Dendritic cell treated with granulocyte-macrophage colony-stimulating factor and Interleukin-4, amounts not matched to agents 40 ng/mL and 50 ng/mL, for 4 days (primary cell): ENCODE results near the gene RAB20.
"Not testable (repeated sequence)": the region's sequence is repeated elsewhere in the genome, so short reads cannot be mapped to it uniquely, and the experiment has no call there.

ENCODE experiments used
- H3K27ac Mint-ChIP-seq: one replicate; pipeline ENCODE4 v1.8.0; 2022; ENCODE audit warnings: mild to moderate bottlenecking, mixed read lengths
- H3K27me3 Mint-ChIP-seq: one replicate; pipeline ENCODE4 v1.8.0; 2022; ENCODE audit warnings: mild to moderate bottlenecking, mixed read lengths
- H3K36me3 Mint-ChIP-seq: one replicate; pipeline ENCODE4 v1.8.0; 2022; ENCODE audit warnings: low read depth, mixed read lengths
- H3K4me1 Mint-ChIP-seq: one replicate; pipeline ENCODE4 v1.8.0; 2022; ENCODE audit warnings: low read depth, mixed read lengths
- H3K4me3 Mint-ChIP-seq: one replicate; pipeline ENCODE4 v1.8.0; 2022; ENCODE audit warnings: mild to moderate bottlenecking, moderate library complexity, mixed read lengths
- H3K9me3 Mint-ChIP-seq: one replicate; pipeline ENCODE4 v1.8.0; 2022; ENCODE audit warnings: mixed read lengths
- intact Hi-C: fragments of 100-400 bp; cut with micrococcal nuclease; formaldehyde crosslinking; loops from one replicate; pipeline ENCODE4 v1.15.0; 2022

The RAB20 gene, protein sequence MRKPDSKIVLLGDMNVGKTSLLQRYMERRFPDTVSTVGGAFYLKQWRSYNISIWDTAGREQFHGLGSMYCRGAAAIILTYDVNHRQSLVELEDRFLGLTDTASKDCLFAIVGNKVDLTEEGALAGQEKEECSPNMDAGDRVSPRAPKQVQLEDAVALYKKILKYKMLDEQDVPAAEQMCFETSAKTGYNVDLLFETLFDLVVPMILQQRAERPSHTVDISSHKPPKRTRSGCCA

GRCh38 chr13:110561344-110562035, at the start of gene RAB20:
RAB20 (minus strand) TSS chr13:110561722; CDS start chr13:110561519, 203 bp downstream.
- intact Hi-C loops: loop anchor here (2.0 to 5.0 kb wide), 3 partner anchors 39 to 109 kb away; partner anchors contain the start of gene NAXD
- H3K4me3 Mint-ChIP-seq: peak within 1 kb of the TSS; percentile 88
- H3K27me3 Mint-ChIP-seq: peaks cover 3% of the 10 kb centered on the region
- peaks cover 67% of the 10 kb centered on the region for H3K4me1 Mint-ChIP-seq
- peaks cover 48% of the 10 kb centered on the region for H3K36me3 Mint-ChIP-seq
- peaks cover 6% of the 10 kb centered on the region for H3K9me3 Mint-ChIP-seq
- peak within 1 kb of the TSS; percentile 86 for H3K27ac Mint-ChIP-seq

DNA sequence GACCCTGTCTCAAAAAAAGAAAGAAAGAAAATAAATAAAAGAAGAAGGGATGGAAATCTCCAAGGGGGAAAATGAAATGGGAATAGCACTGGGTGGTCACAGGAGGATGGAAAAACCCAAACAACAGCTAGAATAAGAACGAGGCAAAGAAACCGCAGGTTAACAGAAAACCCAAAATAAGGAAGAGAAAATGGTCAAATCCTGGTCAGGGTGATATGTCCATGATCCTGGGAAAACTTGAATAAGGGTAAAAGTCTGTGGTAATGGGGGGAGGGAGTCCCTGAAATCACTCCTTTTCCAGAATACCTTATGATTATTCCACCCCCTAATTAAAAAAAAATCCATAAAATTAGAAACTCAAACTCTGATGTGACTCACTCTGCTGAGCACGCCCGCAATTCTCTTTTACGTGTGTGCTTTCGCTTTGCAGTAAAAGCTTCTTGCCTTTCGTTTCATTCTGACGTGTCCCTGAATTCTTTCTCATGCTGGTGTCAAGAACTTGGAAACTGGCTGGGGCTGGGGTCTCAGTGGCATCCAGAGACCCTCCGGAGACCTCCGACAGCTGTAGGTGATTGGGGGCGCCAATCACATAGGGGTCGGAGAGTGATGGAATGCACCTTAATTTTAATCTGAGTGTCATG, 49.6 kb upstream of the RAB20 start:
- Mint-ChIP-seq H3K4me1 (peaks cover 5% of the 10 kb centered on the region), H3K36me3 (peaks cover 12% of the 10 kb centered on the region), H3K27me3 (peaks cover 8% of the 10 kb centered on the region), H3K4me3 (no peak overlapping the region), H3K9me3 (peaks cover 10% of the 10 kb centered on the region), H3K27ac (no peak overlapping the region)
- intact Hi-C loops: loop anchor here (5.0 kb wide), 1 partner anchor 536 kb away; no protein-coding TSS in a partner anchor

GRCh38 chr13:110607675-110608224, 46.2 kb upstream of the RAB20 start:
- Mint-ChIP-seq H3K9me3 (no peaks in the 10 kb centered on the region), H3K4me3 (no peak overlapping the region), H3K27ac (no peak overlapping the region), H3K27me3 (peaks cover 12% of the 10 kb centered on the region), H3K36me3 (no peaks in the 10 kb centered on the region), H3K4me1 (no peaks in the 10 kb centered on the region)
- intact Hi-C loops: no loop called here

DNA sequence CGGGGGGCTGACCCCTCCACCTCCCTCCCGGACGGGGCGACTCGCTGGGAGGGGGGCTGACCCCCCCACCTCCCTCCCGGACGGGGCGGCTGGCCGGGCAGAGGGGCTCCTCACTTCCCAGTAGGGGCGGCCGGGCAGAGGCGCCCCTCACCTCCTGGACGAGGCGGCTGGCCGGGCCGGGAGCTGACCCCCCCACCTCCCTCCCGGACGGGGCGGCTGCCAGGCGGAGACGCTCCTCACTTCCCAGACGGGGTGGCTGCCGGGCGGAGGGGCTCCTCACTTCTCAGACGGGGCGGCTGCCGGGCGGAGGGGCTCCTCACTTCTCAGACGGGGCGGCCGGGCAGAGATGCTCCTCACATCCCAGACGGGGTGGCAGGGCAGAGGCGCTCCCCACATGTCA, 44.8 kb upstream of the RAB20 start:
- H3K4me3 Mint-ChIP-seq, H3K36me3 Mint-ChIP-seq, H3K9me3 Mint-ChIP-seq, H3K4me1 Mint-ChIP-seq, intact Hi-C loops, H3K27ac Mint-ChIP-seq: not testable (repeated sequence)
- H3K27me3 Mint-ChIP-seq: peaks cover 18% of the 10 kb centered on the region

DNA sequence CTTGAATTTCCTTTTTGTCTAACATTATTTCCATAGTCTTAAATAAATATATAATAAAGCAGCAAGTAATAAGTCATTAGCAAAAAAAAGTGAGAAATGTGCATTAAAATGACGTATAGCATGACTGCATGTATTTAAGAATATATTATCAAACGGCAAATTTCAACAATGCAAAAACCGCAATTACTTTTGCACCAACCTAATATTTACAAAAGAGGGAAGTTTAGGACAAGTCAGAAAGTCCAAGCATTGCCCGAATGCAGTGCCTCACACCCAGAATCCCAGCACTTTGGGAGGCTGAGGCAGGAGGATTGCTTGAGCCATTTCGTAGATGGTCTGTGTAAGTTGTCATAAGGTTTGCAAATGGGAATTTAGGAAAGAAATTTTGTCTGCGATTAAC, 43.6 kb upstream of the RAB20 start:
- H3K36me3 Mint-ChIP-seq: no peaks in the 10 kb centered on the region
- no peaks in the 10 kb centered on the region for H3K4me1 Mint-ChIP-seq
- H3K27me3 Mint-ChIP-seq: peaks cover 12% of the 10 kb centered on the region
- H3K27ac Mint-ChIP-seq: no peak overlapping the region
- H3K4me3 Mint-ChIP-seq: no peak overlapping the region
- no peaks in the 10 kb centered on the region for H3K9me3 Mint-ChIP-seq
- intact Hi-C loops: no loop called here

DNA sequence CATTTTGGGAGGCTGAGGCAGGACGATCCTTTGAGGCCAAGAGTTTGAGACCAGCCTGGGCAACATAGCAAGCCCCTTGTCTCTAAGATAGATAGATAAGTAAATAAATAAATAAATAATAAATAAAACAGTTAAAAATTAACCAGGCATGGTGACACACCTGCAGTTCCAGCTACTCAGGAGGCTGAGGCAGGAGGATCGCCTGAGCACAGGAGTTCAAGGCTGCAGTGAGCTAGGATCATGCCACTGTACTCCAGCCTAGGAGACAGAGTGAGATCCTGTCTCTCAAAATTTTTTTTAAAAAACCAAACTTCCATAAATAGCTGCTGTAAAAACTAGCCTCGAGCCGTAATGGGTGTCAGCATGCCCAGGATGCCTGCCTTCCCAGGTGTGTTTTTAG, 39.5 kb upstream of the RAB20 start:
- no peak overlapping the region for H3K4me3 Mint-ChIP-seq
- H3K27me3 Mint-ChIP-seq: peaks cover 16% of the 10 kb centered on the region
- H3K36me3 Mint-ChIP-seq: no peaks in the 10 kb centered on the region
- no peaks in the 10 kb centered on the region for H3K9me3 Mint-ChIP-seq
- no peak overlapping the region for H3K27ac Mint-ChIP-seq
- intact Hi-C loops: no loop called here
- H3K4me1 Mint-ChIP-seq: no peaks in the 10 kb centered on the region

DNA sequence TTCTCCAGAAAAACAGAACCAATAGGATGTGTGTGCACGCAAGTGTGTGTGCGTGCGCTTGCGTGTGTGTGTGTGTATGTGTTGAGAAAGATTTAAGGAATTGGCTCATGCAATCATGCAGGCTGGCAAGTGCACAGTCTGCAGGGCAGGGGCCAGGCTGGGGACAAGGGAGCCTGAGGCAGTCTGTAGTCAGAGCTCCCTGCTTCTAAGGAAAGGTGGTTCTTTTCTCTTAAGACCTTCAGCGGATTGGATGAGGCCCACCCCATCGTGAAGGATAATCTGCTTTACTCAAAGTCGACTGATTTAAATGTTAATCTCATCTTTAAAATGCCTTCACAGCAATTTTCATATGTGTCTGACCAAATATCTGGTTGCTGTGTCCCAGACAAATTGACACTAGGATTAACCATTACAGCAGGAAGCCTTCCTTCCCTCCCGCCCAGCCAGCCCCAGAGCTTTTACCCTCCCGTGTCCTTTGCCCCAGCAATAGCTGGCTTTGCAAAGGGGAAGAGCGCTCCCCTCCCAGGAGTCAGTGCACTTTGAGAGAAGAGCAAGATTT, 38.8 kb upstream of the RAB20 start:
- H3K4me3 Mint-ChIP-seq: no peak overlapping the region
- peaks cover 16% of the 10 kb centered on the region for H3K27me3 Mint-ChIP-seq
- no peaks in the 10 kb centered on the region for H3K36me3 Mint-ChIP-seq
- intact Hi-C loops: no loop called here
- H3K9me3 Mint-ChIP-seq: no peaks in the 10 kb centered on the region
- H3K4me1 Mint-ChIP-seq: no peaks in the 10 kb centered on the region
- no peak overlapping the region for H3K27ac Mint-ChIP-seq

DNA sequence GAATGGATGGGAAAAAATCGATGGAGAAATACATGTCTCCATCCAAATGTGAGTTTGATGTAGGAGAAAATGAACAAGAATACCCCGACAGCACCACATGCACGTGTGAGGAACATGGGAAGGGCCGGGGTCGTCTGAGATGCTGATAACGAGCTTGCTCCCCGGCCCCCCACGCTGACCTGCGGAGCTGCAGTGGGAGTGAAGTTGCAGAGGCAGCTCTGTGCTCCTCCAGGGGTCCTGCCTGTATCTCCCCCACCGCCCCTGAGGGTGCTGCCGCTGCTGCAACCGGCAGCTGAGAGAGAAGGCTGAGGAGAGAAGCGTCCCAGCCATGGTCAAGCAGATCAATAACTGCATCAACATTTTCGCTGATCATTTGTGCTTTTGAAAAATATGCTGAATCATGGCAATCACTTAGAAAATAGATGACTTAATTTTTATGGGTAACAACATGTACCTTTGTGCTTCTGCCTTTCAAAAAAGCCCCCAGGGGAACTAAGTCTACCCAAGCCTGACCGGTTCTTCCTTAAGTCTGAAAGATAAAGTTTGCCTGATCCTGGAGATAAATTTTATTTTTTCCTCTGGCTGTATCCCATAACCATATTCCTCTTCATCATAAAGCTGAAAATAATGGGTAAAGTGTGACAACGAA, 35.6 kb upstream of the RAB20 start:
- H3K27me3 Mint-ChIP-seq: peaks cover 8% of the 10 kb centered on the region
- no peaks in the 10 kb centered on the region for H3K4me1 Mint-ChIP-seq
- intact Hi-C loops: loop anchor here (10.0 kb wide), 1 partner anchor 448 kb away; no protein-coding TSS in a partner anchor
- H3K27ac Mint-ChIP-seq: no peak overlapping the region
- H3K9me3 Mint-ChIP-seq: no peaks in the 10 kb centered on the region
- H3K4me3 Mint-ChIP-seq: no peak overlapping the region
- no peaks in the 10 kb centered on the region for H3K36me3 Mint-ChIP-seq

- H3K9me3 Mint-ChIP-seq: no peaks in the 10 kb centered on the region
- intact Hi-C loops: loop anchor here (1.0 to 10.0 kb wide), 3 partner anchors 222 to 451 kb away; no protein-coding TSS in a partner anchor
- H3K27ac Mint-ChIP-seq: no peak overlapping the region
- H3K27me3 Mint-ChIP-seq: peaks cover 1% of the 10 kb centered on the region
- no peaks in the 10 kb centered on the region for H3K36me3 Mint-ChIP-seq
- peaks cover 6% of the 10 kb centered on the region for H3K4me1 Mint-ChIP-seq
- no peak overlapping the region for H3K4me3 Mint-ChIP-seq
Observed at GRCh38 chr13:110593430-110594130, 32.1 kb upstream of the RAB20 start.

DNA sequence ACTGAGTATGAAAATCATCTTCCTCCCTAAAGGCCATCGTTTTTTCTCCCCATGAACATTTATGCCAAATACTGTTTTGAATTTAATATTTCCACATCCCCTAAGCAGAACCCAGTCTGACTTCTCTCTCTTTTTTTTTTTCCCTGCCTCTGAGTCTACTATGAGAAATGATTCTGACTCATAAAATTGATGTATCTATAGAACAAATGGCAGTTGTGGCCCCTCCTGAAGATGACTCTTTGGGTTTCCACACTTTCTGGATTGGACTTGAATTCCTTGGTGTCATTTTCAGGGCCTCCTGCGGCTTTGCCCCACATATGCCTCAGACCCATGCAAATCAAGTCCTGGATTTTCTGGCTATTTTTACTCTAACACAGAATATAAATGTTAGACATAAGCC, 31.1 kb upstream of the RAB20 start:
- no peak overlapping the region for H3K27ac Mint-ChIP-seq

GRCh38 chr13:110590577-110590976, 29.1 kb upstream of the RAB20 start:
- Mint-ChIP-seq H3K9me3 (no peaks in the 10 kb centered on the region), H3K4me3 (no peak overlapping the region), H3K36me3 (no peaks in the 10 kb centered on the region), H3K27me3 (peaks cover 1% of the 10 kb centered on the region), H3K27ac (no peak overlapping the region), H3K4me1 (peaks cover 6% of the 10 kb centered on the region)
- intact Hi-C loops: loop anchor here (10.0 kb wide), 1 partner anchor 454 kb away; no protein-coding TSS in a partner anchor

More for the DNA sequence above, 31.1 kb upstream of the RAB20 start:
- intact Hi-C loops: loop anchor here (1.0 to 10.0 kb wide), 2 partner anchors 227 to 452 kb away; no protein-coding TSS in a partner anchor
- Mint-ChIP-seq H3K4me1 (peaks cover 6% of the 10 kb centered on the region), H3K27me3 (peaks cover 1% of the 10 kb centered on the region), H3K36me3 (no peaks in the 10 kb centered on the region), H3K9me3 (no peaks in the 10 kb centered on the region), H3K4me3 (no peak overlapping the region)

GRCh38 chr13:110589793-110590390, 28.4 kb upstream of the RAB20 start:
- Mint-ChIP-seq H3K4me1 (peaks cover 6% of the 10 kb centered on the region), H3K27ac (no peak overlapping the region), H3K36me3 (no peaks in the 10 kb centered on the region), H3K9me3 (no peaks in the 10 kb centered on the region), H3K4me3 (no peak overlapping the region), H3K27me3 (peaks cover 1% of the 10 kb centered on the region)
- intact Hi-C loops: loop anchor here (10.0 kb wide), 1 partner anchor 455 kb away; no protein-coding TSS in a partner anchor
